ENCODE results near the gene STRN4. TPM values are rescaled to one million over a fixed set of nuclear protein-coding genes. Genes with fewer than 3 reads are reported as not detected.

STRN4 gene
- total and polyA plus RNA-seq, 9 of the 15 experiments (the other 6 are each of a cell fraction or from before 2014, with no cell fraction given) = 0.62 to 83.7 (median 36.9) TPM

GRCh38 chr19:46785054-46785979, 39.1 kb upstream of the STRN4 start (continued):
- TF ChIP-seq, protein P1, sequence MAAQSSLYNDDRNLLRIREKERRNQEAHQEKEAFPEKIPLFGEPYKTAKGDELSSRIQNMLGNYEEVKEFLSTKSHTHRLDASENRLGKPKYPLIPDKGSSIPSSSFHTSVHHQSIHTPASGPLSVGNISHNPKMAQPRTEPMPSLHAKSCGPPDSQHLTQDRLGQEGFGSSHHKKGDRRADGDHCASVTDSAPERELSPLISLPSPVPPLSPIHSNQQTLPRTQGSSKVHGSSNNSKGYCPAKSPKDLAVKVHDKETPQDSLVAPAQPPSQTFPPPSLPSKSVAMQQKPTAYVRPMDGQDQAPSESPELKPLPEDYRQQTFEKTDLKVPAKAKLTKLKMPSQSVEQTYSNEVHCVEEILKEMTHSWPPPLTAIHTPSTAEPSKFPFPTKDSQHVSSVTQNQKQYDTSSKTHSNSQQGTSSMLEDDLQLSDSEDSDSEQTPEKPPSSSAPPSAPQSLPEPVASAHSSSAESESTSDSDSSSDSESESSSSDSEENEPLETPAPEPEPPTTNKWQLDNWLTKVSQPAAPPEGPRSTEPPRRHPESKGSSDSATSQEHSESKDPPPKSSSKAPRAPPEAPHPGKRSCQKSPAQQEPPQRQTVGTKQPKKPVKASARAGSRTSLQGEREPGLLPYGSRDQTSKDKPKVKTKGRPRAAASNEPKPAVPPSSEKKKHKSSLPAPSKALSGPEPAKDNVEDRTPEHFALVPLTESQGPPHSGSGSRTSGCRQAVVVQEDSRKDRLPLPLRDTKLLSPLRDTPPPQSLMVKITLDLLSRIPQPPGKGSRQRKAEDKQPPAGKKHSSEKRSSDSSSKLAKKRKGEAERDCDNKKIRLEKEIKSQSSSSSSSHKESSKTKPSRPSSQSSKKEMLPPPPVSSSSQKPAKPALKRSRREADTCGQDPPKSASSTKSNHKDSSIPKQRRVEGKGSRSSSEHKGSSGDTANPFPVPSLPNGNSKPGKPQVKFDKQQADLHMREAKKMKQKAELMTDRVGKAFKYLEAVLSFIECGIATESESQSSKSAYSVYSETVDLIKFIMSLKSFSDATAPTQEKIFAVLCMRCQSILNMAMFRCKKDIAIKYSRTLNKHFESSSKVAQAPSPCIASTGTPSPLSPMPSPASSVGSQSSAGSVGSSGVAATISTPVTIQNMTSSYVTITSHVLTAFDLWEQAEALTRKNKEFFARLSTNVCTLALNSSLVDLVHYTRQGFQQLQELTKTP (IDR thresholded peaks at IDR 0.05; ENCODE audit: low read depth in 1 of 2, partially characterized antibody in 2 of 2) = peak; percentile 16 to 29
- TF ChIP-seq ZBTB17 (CRISPR knock-in tag; IDR thresholded peaks at IDR 0.05) (no peak), ARID4B (CRISPR knock-in tag; IDR thresholded peaks at IDR 0.05) (no peak), NFE2L1 (tag; IDR thresholded peaks at IDR 0.05; ENCODE audit: borderline replicate concordance, low read depth) (no peak), SMARCA5 (IDR thresholded peaks at IDR 0.05) (peak; percentile 33; the same call in 1 of the 2 replicates), PTRF (tag; IDR thresholded peaks at IDR 0.05) (no peak), ZBED1 (IDR thresholded peaks at IDR 0.05) (no peak), ZNF184 (CRISPR knock-in tag; IDR thresholded peaks at IDR 0.05) (no peak), CHD2 (IDR thresholded peaks at IDR 0.05; ENCODE audit: low read depth, low read length) (no peak), NFRKB (IDR thresholded peaks at IDR 0.05; ENCODE audit: low read depth) (no peak; the same call in 1 of the 2 replicates), FOSL1 (tag; conservative IDR thresholded peaks at IDR 0.05) (no peak), EHMT2 (IDR thresholded peaks at IDR 0.05) (peak; percentile 52; the same call in 1 of the 2 replicates), POLR3A (IDR thresholded peaks at IDR 0.05; ENCODE audit: borderline replicate concordance, extremely low read depth, insufficient read depth, insufficient read length) (no peak), BCL6 (CRISPR knock-in tag; IDR thresholded peaks at IDR 0.05) (no peak), ZNF764 (CRISPR knock-in tag; IDR thresholded peaks at IDR 0.05; ENCODE audit: low read depth) (no peak), SRSF9 (IDR thresholded peaks at IDR 0.05; ENCODE audit: borderline replicate concordance, low read depth, low read length) (no peak), OTX1 (CRISPR knock-in tag; IDR thresholded peaks at IDR 0.05) (peak; percentile 26; the same call in 1 of the 2 replicates), CBX8 (IDR thresholded peaks at IDR 0.05; ENCODE audit: borderline replicate concordance, extremely low read depth, low read depth, low read length, poor library complexity, severe bottlenecking) (no peak), ZNF57 (CRISPR knock-in tag; IDR thresholded peaks at IDR 0.05) (no peak), HDAC3 (IDR thresholded peaks at IDR 0.05; ENCODE audit: borderline replicate concordance, partially characterized antibody) (no peak)
